HUES6 (cell line): ENCODE results near the gene SASH1.
"Not testable (repeated sequence)": the region's sequence is repeated elsewhere in the genome, so short reads cannot be mapped to it uniquely, and the experiment has no call there.

Experiments
- H3K27ac ChIP-seq: 2 replicates; pipeline ENCODE4 v1.7.0; 2013; ENCODE audit warnings: low read depth, mild to moderate bottlenecking, low read length, inconsistent platforms
- H3K27me3 ChIP-seq: 2 replicates; pipeline ENCODE4 v1.6.1; 2013; ENCODE audit warnings: low read length; ENCODE audit not compliant: control insufficient read depth, insufficient read depth
- H3K36me3 ChIP-seq: 2 replicates; pipeline ENCODE4 v1.6.1; 2013; ENCODE audit warnings: low read length; ENCODE audit not compliant: control insufficient read depth, insufficient read depth
- H3K4me1 ChIP-seq: 2 replicates; pipeline ENCODE4 v1.6.1; 2013; ENCODE audit warnings: low read length; ENCODE audit not compliant: control insufficient read depth, insufficient read depth
- H3K4me3 ChIP-seq: 2 replicates; pipeline ENCODE4 v1.5.1; 2013; ENCODE audit warnings: low read depth, low read length
- H3K9ac ChIP-seq: one replicate; pipeline ENCODE4 v1.6.1; 2013; ENCODE audit warnings: mild to moderate bottlenecking, low read length
- H3K9me3 ChIP-seq: 2 replicates; pipeline ENCODE4 v1.6.1; 2013; ENCODE audit warnings: low read depth, low read length; ENCODE audit not compliant: control insufficient read depth, insufficient read depth

SASH1 gene

GRCh38 chr6:148570456-148570855 lies 227.8 kb downstream of the SASH1 start:
- H3K9ac ChIP-seq = no peak overlapping the region
- H3K4me1 ChIP-seq = peaks cover 10% of the 10 kb centered on the region
- H3K27ac ChIP-seq = no peak overlapping the region
- no peaks in the 10 kb centered on the region for H3K27me3 ChIP-seq
- H3K9me3 ChIP-seq = no peaks in the 10 kb centered on the region
- no peak overlapping the region for H3K4me3 ChIP-seq
- no peaks in the 10 kb centered on the region for H3K36me3 ChIP-seq

- Histone ChIP-seq H3K27ac (no peak overlapping the region), H3K27me3 (no peaks in the 10 kb centered on the region), H3K4me1 (peaks cover 10% of the 10 kb centered on the region), H3K9ac (no peak overlapping the region), H3K4me3 (no peak overlapping the region), H3K9me3 (no peaks in the 10 kb centered on the region), H3K36me3 (no peaks in the 10 kb centered on the region)
Measured at GRCh38 chr6:148572676-148573335, 230.2 kb downstream of the SASH1 start.

GRCh38 chr6:148573922-148574321 lies 231.3 kb downstream of the SASH1 start:
- no peaks in the 10 kb centered on the region for H3K36me3 ChIP-seq
- H3K9ac ChIP-seq = no peak overlapping the region
- no peaks in the 10 kb centered on the region for H3K9me3 ChIP-seq
- peaks cover 19% of the 10 kb centered on the region for H3K4me1 ChIP-seq
- no peak overlapping the region for H3K4me3 ChIP-seq
- H3K27me3 ChIP-seq = no peaks in the 10 kb centered on the region
- no peak overlapping the region for H3K27ac ChIP-seq

- Histone ChIP-seq H3K27me3 (no peaks in the 10 kb centered on the region), H3K9me3 (peaks cover 11% of the 10 kb centered on the region), H3K27ac (no peak overlapping the region), H3K4me3 (no peak overlapping the region), H3K9ac (no peak overlapping the region), H3K36me3 (no peaks in the 10 kb centered on the region), H3K4me1 (peaks cover 24% of the 10 kb centered on the region)
Measured at GRCh38 chr6:148577687-148578488, 235.2 kb downstream of the SASH1 start.

- Histone ChIP-seq H3K4me1 (peaks cover 24% of the 10 kb centered on the region), H3K27me3 (no peaks in the 10 kb centered on the region), H3K9ac (no peak overlapping the region), H3K9me3 (peaks cover 16% of the 10 kb centered on the region), H3K4me3 (no peak overlapping the region), H3K27ac (no peak overlapping the region), H3K36me3 (no peaks in the 10 kb centered on the region)
Measured at GRCh38 chr6:148578489-148578814, 235.8 kb downstream of the SASH1 start.

- no peak overlapping the region for H3K9ac ChIP-seq
- peaks cover 20% of the 10 kb centered on the region for H3K9me3 ChIP-seq
Measured at GRCh38 chr6:148578837-148579565, 236.4 kb downstream of the SASH1 start.

GRCh38 chr6:148580442-148580841 lies 237.8 kb downstream of the SASH1 start:
- Histone ChIP-seq H3K4me3 (no peak overlapping the region), H3K36me3 (no peaks in the 10 kb centered on the region), H3K4me1 (peaks cover 14% of the 10 kb centered on the region), H3K9me3 (peaks cover 29% of the 10 kb centered on the region), H3K27me3 (no peaks in the 10 kb centered on the region), H3K9ac (no peak overlapping the region), H3K27ac (no peak overlapping the region)

More at GRCh38 chr6:148578837-148579565, 236.4 kb downstream of the SASH1 start:
- H3K4me1 ChIP-seq = peaks cover 22% of the 10 kb centered on the region
- no peak overlapping the region for H3K4me3 ChIP-seq
- no peaks in the 10 kb centered on the region for H3K36me3 ChIP-seq
- no peak overlapping the region for H3K27ac ChIP-seq
- no peaks in the 10 kb centered on the region for H3K27me3 ChIP-seq

GRCh38 chr6:148583631-148584030 lies 241.0 kb downstream of the SASH1 start:
- no peaks in the 10 kb centered on the region for H3K27me3 ChIP-seq
- peaks cover 7% of the 10 kb centered on the region; the same call in 1 of the 2 replicates for H3K4me1 ChIP-seq
- no peak overlapping the region for H3K4me3 ChIP-seq
- H3K36me3 ChIP-seq = no peaks in the 10 kb centered on the region
- no peak overlapping the region for H3K9ac ChIP-seq
- H3K9me3 ChIP-seq = peaks cover 47% of the 10 kb centered on the region
- H3K27ac ChIP-seq = no peak overlapping the region

- H3K36me3 ChIP-seq, H3K27me3 ChIP-seq, H3K9ac ChIP-seq, H3K4me3 ChIP-seq, H3K27ac ChIP-seq, H3K4me1 ChIP-seq: not testable (repeated sequence)
- peaks cover 62% of the 10 kb centered on the region for H3K9me3 ChIP-seq
Measured at GRCh38 chr6:148585641-148586040, 243.0 kb downstream of the SASH1 start.

- H3K27ac ChIP-seq = no peak overlapping the region
- H3K27me3 ChIP-seq = no peaks in the 10 kb centered on the region
- H3K36me3 ChIP-seq = no peaks in the 10 kb centered on the region
- no peak overlapping the region for H3K9ac ChIP-seq
- no peaks in the 10 kb centered on the region for H3K4me1 ChIP-seq
- no peak overlapping the region for H3K4me3 ChIP-seq
- peaks cover 47% of the 10 kb centered on the region for H3K9me3 ChIP-seq
Measured at GRCh38 chr6:148590883-148591282, 248.2 kb downstream of the SASH1 start.

GRCh38 chr6:148591656-148592055 lies 249.0 kb downstream of the SASH1 start:
- no peak overlapping the region for H3K4me3 ChIP-seq
- no peak overlapping the region for H3K27ac ChIP-seq
- no peaks in the 10 kb centered on the region for H3K36me3 ChIP-seq
- H3K9me3 ChIP-seq = peaks cover 42% of the 10 kb centered on the region
- no peaks in the 10 kb centered on the region for H3K27me3 ChIP-seq
- no peaks in the 10 kb centered on the region for H3K4me1 ChIP-seq
- no peak overlapping the region for H3K9ac ChIP-seq
